ENCODE measurements around the gene CDC45. TPM values are rescaled to one million over a fixed set of nuclear protein-coding genes. Genes with fewer than 3 reads are reported as not detected.
A peak's percentile ranks its signal among the peaks of the same experiment; 100 is the strongest.

The CDC45 gene
- total and polyA plus RNA-seq, 4 experiments from 2014 or later, result 0.53 to 0.64 (median 0.57) TPM; not detected in 1

DNA sequence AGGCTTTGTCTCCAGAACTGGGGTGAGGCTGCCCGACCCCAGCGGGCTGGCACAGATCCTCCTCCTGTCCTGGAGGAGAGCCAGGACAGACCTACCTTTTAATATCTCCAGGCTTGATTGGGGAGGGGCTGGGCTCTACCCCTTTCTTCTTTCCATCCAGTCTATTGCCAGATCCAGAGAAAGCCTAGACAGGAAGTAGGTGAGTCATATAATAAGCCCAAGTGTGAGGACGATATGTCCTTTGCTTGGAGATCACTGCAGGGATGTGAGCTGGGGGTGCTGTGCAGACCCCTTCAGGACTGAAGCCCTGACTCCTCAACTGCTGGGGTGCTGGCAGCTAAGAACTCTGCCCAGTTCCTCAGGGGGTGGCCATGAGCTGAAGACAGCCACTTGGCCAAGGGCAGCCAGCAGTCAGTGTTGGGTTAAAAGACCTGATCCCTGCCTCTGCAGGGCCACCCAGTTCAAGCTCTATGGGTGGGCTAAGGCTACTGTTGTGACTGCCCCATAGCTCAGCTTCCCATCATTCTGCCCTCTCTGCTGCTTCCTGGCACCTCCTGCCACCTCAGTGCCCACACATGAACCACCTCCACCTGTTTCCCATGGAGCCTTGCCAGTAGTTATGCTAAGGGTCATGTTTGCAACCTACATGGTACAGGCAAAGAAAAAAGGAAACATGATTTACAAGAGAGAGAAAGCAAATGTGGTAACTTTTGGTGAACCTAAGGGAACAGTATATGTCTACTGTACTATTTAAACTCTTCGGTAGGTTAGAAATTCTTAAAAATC is 23.9 kb upstream of the CDC45 start:
- no peak for DNase-seq
- Histone ChIP-seq H3K9me3 (ENCODE audit: control insufficient read depth in 1 of 2, low read length in 2 of 2) (no peaks in the 10 kb centered on the region), H3K27ac (ENCODE audit: low read depth, low read length) (no peak overlapping the region), H3K4me3 (ENCODE audit: low read length in 2 of 2) (no peak overlapping the region), H3K36me3 (ENCODE audit: insufficient read depth, low read length) (peaks cover 60% of the 10 kb centered on the region), H3K27me3 (ENCODE audit: insufficient read depth, low read length) (no peaks in the 10 kb centered on the region), H3K4me1 (ENCODE audit: insufficient read depth, low read length) (no peaks in the 10 kb centered on the region)
- intact Hi-C loops (cut with micrococcal nuclease), result no loop called here
- Mint-ChIP-seq H3K4me1 (no peaks in the 10 kb centered on the region), H3K27me3 (no peaks in the 10 kb centered on the region), H3K4me3 (no peak overlapping the region), H3K9me3 (no peaks in the 10 kb centered on the region), H3K27ac (peak overlapping the region in 3 of 7 donors; percentile 14 to 39 (median 18)), H3K36me3 (peaks cover 27 to 72% of the 10 kb centered on the region in 2 donors)
- ChIA-PET POLR2A (ENCODE audit: partially characterized antibody) (no interaction called here), CTCF (ENCODE audit: partially characterized antibody) (no interaction called here)

DNA sequence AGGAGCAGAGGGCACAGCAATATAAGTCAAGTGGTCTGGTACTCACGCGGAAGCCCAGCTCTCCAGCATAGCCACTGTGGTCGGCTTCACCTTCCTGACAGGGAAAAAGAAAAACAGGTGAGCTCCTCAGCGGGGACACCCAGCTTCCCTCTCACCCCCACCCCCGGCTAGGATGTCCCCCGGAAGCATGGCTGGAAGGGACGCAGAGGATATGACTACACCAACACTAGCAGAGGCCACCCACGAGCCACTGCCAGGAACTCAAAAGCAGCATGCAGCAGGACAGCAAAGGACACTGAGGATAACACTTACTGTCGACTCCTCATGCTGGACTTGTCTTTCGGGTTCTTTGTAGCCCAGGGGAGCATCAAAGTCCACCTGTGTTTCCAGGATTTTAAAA is 23.2 kb upstream of the CDC45 start:
- CTCF ChIA-PET (ENCODE audit: partially characterized antibody), result interaction anchor here (1.7 kb wide), 1 partner anchor 173 kb away, joined by 3 read pairs; no protein-coding TSS in a partner anchor
- H3K36me3 ChIP-seq (ENCODE audit: insufficient read depth, low read length), result peaks cover 60% of the 10 kb centered on the region
- Mint-ChIP-seq H3K36me3 (peaks cover 27 to 72% of the 10 kb centered on the region in 2 donors), H3K4me1 (no peaks in the 10 kb centered on the region), H3K27ac (peak overlapping the region in 1 of 7 donors; percentile 14), H3K9me3 (no peaks in the 10 kb centered on the region), H3K4me3 (no peak overlapping the region), H3K27me3 (no peaks in the 10 kb centered on the region)
- intact Hi-C loops (cut with micrococcal nuclease), result no loop called here
- no peak overlapping the region for H3K27ac ChIP-seq (ENCODE audit: low read depth, low read length)
- H3K4me3 ChIP-seq (ENCODE audit: low read length in 2 of 2), result no peak overlapping the region
- H3K27me3 ChIP-seq (ENCODE audit: insufficient read depth, low read length), result no peaks in the 10 kb centered on the region
- no peak for DNase-seq
- H3K9me3 ChIP-seq (ENCODE audit: control insufficient read depth in 1 of 2, low read length in 2 of 2), result no peaks in the 10 kb centered on the region
- H3K4me1 ChIP-seq (ENCODE audit: insufficient read depth, low read length), result no peaks in the 10 kb centered on the region
- POLR2A ChIA-PET (ENCODE audit: partially characterized antibody), result interaction anchor here (0.7 kb wide), 1 partner anchor 23 kb away, joined by 3 read pairs; the partner anchor contains the start of gene CDC45

DNA sequence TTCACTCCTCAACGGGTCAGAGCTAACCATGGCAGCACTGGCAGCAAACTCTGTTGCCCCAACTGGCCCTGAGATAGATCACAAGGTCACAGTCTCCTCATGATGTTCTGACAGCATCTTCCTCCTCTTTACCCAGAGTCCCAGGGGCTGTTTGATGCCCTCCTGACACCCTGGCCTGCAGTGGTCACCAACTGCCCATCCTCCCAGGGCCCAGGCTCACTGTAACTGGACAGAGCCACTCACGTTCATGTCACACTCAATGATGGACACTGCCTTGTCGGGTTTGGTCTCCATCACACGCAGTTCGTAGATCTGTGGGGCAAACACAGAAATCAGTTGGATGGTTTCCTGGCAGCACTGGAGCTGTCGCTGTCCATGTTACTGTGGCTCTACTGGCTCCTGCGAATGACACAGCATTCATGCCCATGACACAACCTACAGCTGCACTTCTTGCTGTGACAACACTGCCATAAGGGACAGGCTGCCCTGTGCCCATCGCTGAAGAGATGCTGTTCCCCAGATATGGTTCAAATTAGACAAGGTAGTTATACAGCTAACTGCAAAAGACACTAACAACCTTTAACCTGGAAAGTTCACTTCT is 21.8 kb upstream of the CDC45 start:
- no peak for DNase-seq
- peaks cover 27 to 70% of the 10 kb centered on the region in 2 donors for H3K36me3 Mint-ChIP-seq
- ChIA-PET CTCF (ENCODE audit: partially characterized antibody) (interaction anchor here (1.7 kb wide), 1 partner anchor 172 kb away, joined by 3 read pairs; no protein-coding TSS in a partner anchor), POLR2A (ENCODE audit: partially characterized antibody) (interaction anchor here (0.8 kb wide), 1 partner anchor 10 kb away, joined by 4 read pairs; the partner anchor contains the start of gene C22orf39)
- H3K9me3 ChIP-seq (ENCODE audit: control insufficient read depth in 1 of 2, low read length in 2 of 2), result no peaks in the 10 kb centered on the region
- intact Hi-C loops (cut with micrococcal nuclease), result no loop called here
- H3K4me3 Mint-ChIP-seq, result no peak overlapping the region
- no peaks in the 10 kb centered on the region for H3K4me1 Mint-ChIP-seq
- H3K36me3 ChIP-seq (ENCODE audit: insufficient read depth, low read length), result peaks cover 55% of the 10 kb centered on the region
- no peak overlapping the region for H3K4me3 ChIP-seq (ENCODE audit: low read length in 2 of 2)
- H3K4me1 ChIP-seq (ENCODE audit: insufficient read depth, low read length), result no peaks in the 10 kb centered on the region
- no peaks in the 10 kb centered on the region for H3K27me3 ChIP-seq (ENCODE audit: insufficient read depth, low read length)
- H3K27ac ChIP-seq (ENCODE audit: low read depth, low read length), result no peak overlapping the region
- no peaks in the 10 kb centered on the region for H3K9me3 Mint-ChIP-seq
- H3K27me3 Mint-ChIP-seq, result no peaks in the 10 kb centered on the region
- no peak overlapping the region for H3K27ac Mint-ChIP-seq

DNA sequence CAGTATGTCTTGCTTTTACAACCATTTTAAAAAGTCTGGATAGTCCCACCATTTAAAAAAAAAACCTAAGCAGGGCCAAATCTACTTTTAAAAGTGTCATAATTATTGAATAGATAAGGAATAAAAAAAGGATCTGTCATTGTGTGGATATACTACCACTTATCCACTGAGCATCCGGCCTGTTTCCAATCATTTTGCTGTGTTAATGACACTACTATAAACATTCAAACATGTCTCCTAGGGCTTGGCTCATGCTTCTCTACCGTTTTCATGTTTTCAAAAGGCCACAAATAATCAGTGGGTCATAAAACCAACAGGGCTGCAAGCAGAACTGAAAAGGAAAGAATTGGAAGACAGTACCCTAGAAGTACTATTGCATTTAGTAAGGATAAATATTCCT is 19.7 kb upstream of the CDC45 start:
- Histone ChIP-seq H3K36me3 (ENCODE audit: insufficient read depth, low read length) (peaks cover 54% of the 10 kb centered on the region), H3K4me3 (ENCODE audit: low read length in 2 of 2) (no peak overlapping the region), H3K27ac (ENCODE audit: low read depth, low read length) (no peak overlapping the region), H3K4me1 (ENCODE audit: insufficient read depth, low read length) (peaks cover 11% of the 10 kb centered on the region), H3K9me3 (ENCODE audit: control insufficient read depth in 1 of 2, low read length in 2 of 2) (no peaks in the 10 kb centered on the region), H3K27me3 (ENCODE audit: insufficient read depth, low read length) (no peaks in the 10 kb centered on the region)
- DNase-seq, result no peak
- ChIA-PET POLR2A (ENCODE audit: partially characterized antibody) (interaction anchor here (0.7 kb wide), 1 partner anchor 13 kb away, joined by 3 read pairs; no protein-coding TSS in a partner anchor), CTCF (ENCODE audit: partially characterized antibody) (no interaction called here)
- Mint-ChIP-seq H3K27me3 (no peaks in the 10 kb centered on the region), H3K9me3 (no peaks in the 10 kb centered on the region), H3K4me3 (no peak overlapping the region), H3K4me1 (peaks cover 0 to 8% (median 1%) of the 10 kb centered on the region in 4 donors), H3K36me3 (peaks cover 18 to 67% of the 10 kb centered on the region in 2 donors), H3K27ac (no peak overlapping the region)
- intact Hi-C loops (cut with micrococcal nuclease), result no loop called here

DNA sequence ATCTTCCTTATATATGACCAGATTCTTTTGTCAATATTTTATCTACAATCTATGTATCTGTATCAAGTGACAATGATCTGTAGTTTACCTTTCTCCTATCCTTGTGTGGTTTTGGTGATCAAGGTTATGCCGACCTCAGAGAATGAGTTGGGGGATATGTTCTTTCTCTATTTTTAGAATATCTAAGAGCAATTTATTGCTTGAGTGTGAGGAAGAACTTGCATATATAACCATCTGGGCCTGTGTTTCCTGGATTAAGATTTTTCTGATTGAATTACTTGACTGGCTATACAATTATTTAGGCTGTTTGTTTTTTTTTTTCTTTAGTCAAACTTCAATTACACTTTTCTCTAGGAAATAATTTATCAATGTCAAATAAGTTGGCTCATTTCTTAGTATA is 18.2 kb upstream of the CDC45 start:
- ChIA-PET CTCF (ENCODE audit: partially characterized antibody) (no interaction called here), POLR2A (ENCODE audit: partially characterized antibody) (no interaction called here)
- intact Hi-C loops (cut with micrococcal nuclease), result no loop called here

DNA sequence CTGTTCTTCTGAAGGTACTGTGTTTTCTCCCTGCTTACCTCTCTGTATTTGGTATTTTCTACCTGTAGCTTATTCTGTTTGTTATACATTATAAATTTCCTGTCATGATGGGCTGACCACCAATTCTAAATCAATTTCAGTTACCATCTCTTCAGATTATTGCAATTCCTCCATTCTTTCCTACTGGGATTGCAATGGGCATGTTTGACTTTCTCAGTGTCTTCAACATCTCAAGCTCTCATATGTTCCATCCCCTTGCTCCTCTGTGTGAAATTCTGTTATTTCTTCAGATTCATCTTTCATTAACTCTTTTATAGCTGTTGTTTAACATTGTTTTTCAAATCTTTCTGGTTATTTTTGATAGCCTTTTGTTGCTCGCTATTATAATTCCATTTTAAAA is 16.7 kb upstream of the CDC45 start:
- Mint-ChIP-seq H3K4me1 (peaks cover 0 to 13% (median 4%) of the 10 kb centered on the region in 4 donors), H3K27me3 (no peaks in the 10 kb centered on the region), H3K4me3 (no peak overlapping the region), H3K36me3 (peaks cover 26 to 70% of the 10 kb centered on the region in 2 donors), H3K27ac (peak overlapping the region in 2 of 7 donors; percentile 15 to 19), H3K9me3 (no peaks in the 10 kb centered on the region)
- Histone ChIP-seq H3K4me1 (ENCODE audit: insufficient read depth, low read length) (peaks cover 11% of the 10 kb centered on the region), H3K9me3 (ENCODE audit: control insufficient read depth in 1 of 2, low read length in 2 of 2) (no peaks in the 10 kb centered on the region), H3K36me3 (ENCODE audit: insufficient read depth, low read length) (peaks cover 54% of the 10 kb centered on the region), H3K27me3 (ENCODE audit: insufficient read depth, low read length) (no peaks in the 10 kb centered on the region), H3K27ac (ENCODE audit: low read depth, low read length) (no peak overlapping the region), H3K4me3 (ENCODE audit: low read length in 2 of 2) (no peak overlapping the region)
- no peak for DNase-seq
- ChIA-PET CTCF (ENCODE audit: partially characterized antibody) (interaction anchor here (1.2 kb wide), 1 partner anchor 10 kb away, joined by 3 read pairs; no protein-coding TSS in a partner anchor), POLR2A (ENCODE audit: partially characterized antibody) (no interaction called here)
- intact Hi-C loops (cut with micrococcal nuclease), result no loop called here

More for the DNA sequence above, 18.2 kb upstream of the CDC45 start:
- H3K4me1 ChIP-seq (ENCODE audit: insufficient read depth, low read length), result peaks cover 11% of the 10 kb centered on the region
- Mint-ChIP-seq H3K27me3 (no peaks in the 10 kb centered on the region), H3K9me3 (no peaks in the 10 kb centered on the region), H3K4me3 (no peak overlapping the region), H3K36me3 (peaks cover 24 to 70% of the 10 kb centered on the region in 2 donors), H3K4me1 (peaks cover 0 to 13% (median 4%) of the 10 kb centered on the region in 4 donors), H3K27ac (peak overlapping the region in 1 of 7 donors; percentile 13)
- H3K36me3 ChIP-seq (ENCODE audit: insufficient read depth, low read length), result peaks cover 52% of the 10 kb centered on the region
- DNase-seq, result no peak
- H3K27me3 ChIP-seq (ENCODE audit: insufficient read depth, low read length), result no peaks in the 10 kb centered on the region
- H3K9me3 ChIP-seq (ENCODE audit: control insufficient read depth in 1 of 2, low read length in 2 of 2), result no peaks in the 10 kb centered on the region
- no peak overlapping the region for H3K4me3 ChIP-seq (ENCODE audit: low read length in 2 of 2)
- no peak overlapping the region for H3K27ac ChIP-seq (ENCODE audit: low read depth, low read length)
